ENCODE results near the gene RREB1.

The RREB1 gene

GRCh38 chr6:7147051-7147671, 39.4 kb downstream of the RREB1 start:
- no peak for TF ChIP-seq CTCF (IDR thresholded peaks at IDR 0.05; ENCODE audit: control insufficient read depth, insufficient read depth, low read depth, low read length, missing control alignments)
- DNase-seq (ENCODE audit: low read depth), result no peak
- no peak overlapping the region for H3K4me3 ChIP-seq (ENCODE audit: control insufficient read depth, low read depth, low read length)

GRCh38 chr6:7148100-7148822, 40.5 kb downstream of the RREB1 start:
- no peak for TF ChIP-seq CTCF (IDR thresholded peaks at IDR 0.05; ENCODE audit: control insufficient read depth, insufficient read depth, low read depth, low read length, missing control alignments)
- DNase-seq (ENCODE audit: low read depth), result no peak

GRCh38 chr6:7150381-7151064, 42.8 kb downstream of the RREB1 start:
- DNase-seq (ENCODE audit: low read depth), result no peak
- no peak overlapping the region for H3K4me3 ChIP-seq (ENCODE audit: control insufficient read depth, low read depth, low read length)
- TF ChIP-seq CTCF (IDR thresholded peaks at IDR 0.05; ENCODE audit: control insufficient read depth, insufficient read depth, low read depth, low read length, missing control alignments), result no peak

More at GRCh38 chr6:7148100-7148822, 40.5 kb downstream of the RREB1 start:
- H3K4me3 ChIP-seq (ENCODE audit: control insufficient read depth, low read depth, low read length), result no peak overlapping the region

GRCh38 chr6:7151381-7151780, 43.6 kb downstream of the RREB1 start:
- no peak for TF ChIP-seq CTCF (IDR thresholded peaks at IDR 0.05; ENCODE audit: control insufficient read depth, insufficient read depth, low read depth, low read length, missing control alignments)
- no peak overlapping the region for H3K4me3 ChIP-seq (ENCODE audit: control insufficient read depth, low read depth, low read length)
- no peak for DNase-seq (ENCODE audit: low read depth)

GRCh38 chr6:7152462-7152861, 44.7 kb downstream of the RREB1 start:
- no peak for TF ChIP-seq CTCF (IDR thresholded peaks at IDR 0.05; ENCODE audit: control insufficient read depth, insufficient read depth, low read depth, low read length, missing control alignments)
- DNase-seq (ENCODE audit: low read depth), result no peak
- no peak overlapping the region for H3K4me3 ChIP-seq (ENCODE audit: control insufficient read depth, low read depth, low read length)

- no peak for DNase-seq (ENCODE audit: low read depth)
- TF ChIP-seq CTCF (IDR thresholded peaks at IDR 0.05; ENCODE audit: control insufficient read depth, insufficient read depth, low read depth, low read length, missing control alignments), result no peak
- H3K4me3 ChIP-seq (ENCODE audit: control insufficient read depth, low read depth, low read length), result no peak overlapping the region
Measured at GRCh38 chr6:7153789-7154188, 46.0 kb downstream of the RREB1 start.

Data from AG09309 (cell line).